Duodenal mucosa (tissue), 2 donors: Measurements from ENCODE around the gene DALRD3.
"Not testable (repeated sequence)": the region's sequence is repeated elsewhere in the genome, so short reads cannot be mapped to it uniquely, and the experiment has no call there.

Experiments
- H3K27ac ChIP-seq: one replicate; pipeline ENCODE4 v1.7.0; 2013; ENCODE audit warnings: low read depth, low read length
- H3K27me3 ChIP-seq, 2 donors: one replicate each; pipeline ENCODE4 v1.7.0; 2013; ENCODE audit warnings: low read length in 2 of 2, control low read depth in 1 of 2; ENCODE audit not compliant: insufficient read depth in 2 of 2, control insufficient read depth in 1 of 2
- H3K36me3 ChIP-seq, 2 donors: one replicate each; pipeline ENCODE4 v1.7.0; 2013; ENCODE audit warnings: low read length in 2 of 2, control low read depth in 1 of 2; ENCODE audit not compliant: insufficient read depth in 2 of 2, control insufficient read depth in 1 of 2
- H3K4me1 ChIP-seq, 2 donors: one replicate each; pipeline ENCODE4 v1.7.0; 2013; ENCODE audit warnings: low read length in 2 of 2, control low read depth in 1 of 2; ENCODE audit not compliant: insufficient read depth in 2 of 2, control insufficient read depth in 1 of 2
- H3K4me3 ChIP-seq, 2 donors: one replicate each; pipeline ENCODE4 v1.7.0; 2013; ENCODE audit warnings: low read length in 2 of 2, low read depth in 1 of 2
- H3K9ac ChIP-seq, 2 donors: one replicate each; pipeline ENCODE4 v1.7.0; 2013; ENCODE audit warnings: low read length in 2 of 2, low read depth in 1 of 2
- H3K9me3 ChIP-seq, 2 donors: one replicate each; pipeline ENCODE4 v1.7.0; 2013; ENCODE audit warnings: low read length in 2 of 2, control low read depth in 1 of 2; ENCODE audit not compliant: control insufficient read depth in 1 of 2

DALRD3 gene

DNA sequence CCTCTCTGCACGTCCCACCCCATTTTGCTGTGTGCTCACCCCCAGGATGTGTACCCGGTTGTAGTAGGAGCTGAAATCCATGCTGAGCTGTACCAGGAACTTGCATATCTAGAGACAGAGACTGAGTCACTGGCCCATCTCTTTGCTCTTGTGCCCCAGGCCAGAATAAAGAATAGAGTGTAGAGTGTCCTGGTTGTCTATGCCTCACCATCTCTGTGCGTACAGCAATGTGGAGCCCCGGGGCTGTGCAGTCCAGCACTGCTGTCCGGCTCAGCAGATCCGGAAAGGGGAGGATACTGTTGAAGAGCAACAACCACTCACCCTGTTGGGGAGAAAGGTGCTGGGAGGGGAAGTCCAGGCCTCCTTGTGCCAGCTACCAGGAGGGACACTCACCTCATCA lies 2.6 kb downstream of the DALRD3 start:
- H3K9ac ChIP-seq = no peak overlapping the region
- no peak overlapping the region for H3K4me3 ChIP-seq
- no peak overlapping the region for H3K27ac ChIP-seq
- H3K36me3 ChIP-seq = peaks cover 20 to 58% of the 10 kb centered on the region in 2 donors
- H3K9me3 ChIP-seq = no peaks in the 10 kb centered on the region
- peaks cover 17 to 32% of the 10 kb centered on the region in 2 donors for H3K4me1 ChIP-seq
- H3K27me3 ChIP-seq = no peaks in the 10 kb centered on the region

DNA sequence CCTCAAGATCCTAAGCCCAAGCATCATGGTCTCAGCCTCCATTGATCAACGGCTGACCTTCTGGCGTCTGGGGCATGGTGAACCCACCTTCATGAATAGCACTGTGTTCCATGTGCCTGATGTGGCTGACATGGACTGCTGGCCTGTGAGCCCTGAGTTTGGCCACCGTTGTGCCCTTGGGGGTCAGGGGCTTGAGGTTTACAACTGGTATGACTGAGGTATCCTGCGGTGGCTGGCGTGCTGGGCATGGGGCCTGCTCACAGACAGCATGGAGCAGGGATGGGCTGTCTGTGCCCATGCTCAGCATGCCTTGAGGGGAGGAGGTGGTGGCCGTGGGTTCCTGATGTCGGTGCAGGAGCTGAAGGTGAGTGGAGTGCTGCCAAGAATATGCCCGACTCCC lies 3.3 kb downstream of the DALRD3 start:
- Histone ChIP-seq H3K4me3 (no peak overlapping the region), H3K36me3 (peaks cover 20 to 58% of the 10 kb centered on the region in 2 donors), H3K4me1 (peaks cover 13 to 26% of the 10 kb centered on the region in 2 donors), H3K27me3 (no peaks in the 10 kb centered on the region), H3K9ac (no peak overlapping the region), H3K27ac (no peak overlapping the region), H3K9me3 (no peaks in the 10 kb centered on the region)

DNA sequence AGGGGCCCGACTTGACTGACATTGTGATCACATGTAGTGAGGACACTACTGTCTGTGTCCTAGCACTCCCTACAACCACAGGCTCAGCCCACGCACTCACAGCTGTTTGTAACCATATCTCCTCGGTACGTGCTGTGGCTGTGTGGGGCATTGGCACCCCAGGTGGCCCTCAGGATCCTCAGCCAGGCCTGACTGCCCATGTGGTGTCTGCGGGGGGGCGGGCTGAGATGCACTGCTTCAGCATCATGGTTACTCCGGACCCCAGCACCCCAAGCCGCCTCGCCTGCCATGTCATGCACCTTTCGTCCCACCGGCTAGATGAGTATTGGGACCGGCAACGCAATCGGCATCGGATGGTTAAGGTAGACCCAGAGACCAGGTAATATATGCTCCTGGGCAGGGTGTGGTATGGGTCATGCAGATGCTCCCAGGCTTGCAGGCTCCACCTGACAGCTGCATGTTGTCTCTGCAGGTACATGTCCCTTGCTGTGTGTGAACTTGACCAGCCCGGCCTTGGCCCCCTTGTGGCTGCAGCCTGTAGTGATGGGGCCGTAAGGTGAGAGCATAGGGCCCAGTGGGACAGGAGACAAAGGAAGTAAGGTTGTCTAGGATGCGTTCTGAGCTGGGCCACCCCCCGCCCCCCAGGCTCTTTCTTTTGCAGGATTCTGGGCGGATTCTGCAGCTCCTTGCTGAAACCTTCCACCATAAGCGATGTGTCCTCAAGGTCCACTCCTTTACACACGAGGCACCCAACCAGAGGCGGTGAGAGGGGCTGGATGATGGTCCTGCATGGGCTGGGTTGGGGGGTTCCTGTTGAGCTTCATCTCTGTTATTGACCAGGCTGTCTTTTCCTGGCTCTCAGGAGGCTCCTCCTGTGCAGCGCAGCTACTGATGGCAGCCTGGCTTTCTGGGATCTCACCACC lies 4.4 kb downstream of the DALRD3 start:
- no peak overlapping the region for H3K4me3 ChIP-seq
- no peak overlapping the region for H3K27ac ChIP-seq
- peaks cover 20 to 58% of the 10 kb centered on the region in 2 donors for H3K36me3 ChIP-seq
- H3K4me1 ChIP-seq = peaks cover 6 to 17% of the 10 kb centered on the region in 2 donors
- H3K9ac ChIP-seq = no peak overlapping the region
- no peaks in the 10 kb centered on the region for H3K9me3 ChIP-seq
- no peaks in the 10 kb centered on the region for H3K27me3 ChIP-seq

DNA sequence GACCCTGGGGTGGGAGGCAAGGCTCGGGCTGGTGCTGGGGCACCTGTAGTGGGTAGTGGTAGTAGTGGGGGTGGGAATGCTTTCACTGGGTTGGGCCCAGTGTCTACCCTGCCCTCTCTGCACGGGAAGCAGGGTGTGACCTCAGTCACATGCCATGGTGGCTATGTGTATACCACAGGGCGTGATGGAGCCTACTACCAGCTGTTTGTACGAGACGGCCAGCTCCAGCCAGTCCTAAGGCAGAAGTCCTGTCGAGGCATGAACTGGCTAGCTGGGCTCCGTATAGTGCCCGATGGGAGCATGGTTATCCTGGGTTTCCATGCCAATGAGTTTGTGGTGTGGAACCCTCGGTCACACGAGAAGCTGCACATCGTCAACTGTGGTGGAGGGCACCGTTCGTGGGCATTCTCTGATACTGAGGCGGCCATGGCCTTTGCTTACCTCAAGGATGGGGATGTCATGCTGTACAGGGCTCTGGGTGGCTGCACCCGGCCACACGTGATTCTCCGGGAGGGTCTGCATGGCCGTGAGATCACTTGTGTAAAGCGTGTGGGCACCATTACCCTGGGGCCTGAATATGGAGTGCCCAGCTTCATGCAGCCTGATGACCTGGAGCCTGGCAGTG lies 5.2 kb downstream of the DALRD3 start:
- Histone ChIP-seq H3K4me1 (peaks cover 11 to 17% of the 10 kb centered on the region in 2 donors), H3K9ac (no peak overlapping the region), H3K27ac (no peak overlapping the region), H3K9me3 (no peaks in the 10 kb centered on the region), H3K4me3 (no peak overlapping the region), H3K36me3 (peaks cover 20 to 58% of the 10 kb centered on the region in 2 donors), H3K27me3 (no peaks in the 10 kb centered on the region)

DNA sequence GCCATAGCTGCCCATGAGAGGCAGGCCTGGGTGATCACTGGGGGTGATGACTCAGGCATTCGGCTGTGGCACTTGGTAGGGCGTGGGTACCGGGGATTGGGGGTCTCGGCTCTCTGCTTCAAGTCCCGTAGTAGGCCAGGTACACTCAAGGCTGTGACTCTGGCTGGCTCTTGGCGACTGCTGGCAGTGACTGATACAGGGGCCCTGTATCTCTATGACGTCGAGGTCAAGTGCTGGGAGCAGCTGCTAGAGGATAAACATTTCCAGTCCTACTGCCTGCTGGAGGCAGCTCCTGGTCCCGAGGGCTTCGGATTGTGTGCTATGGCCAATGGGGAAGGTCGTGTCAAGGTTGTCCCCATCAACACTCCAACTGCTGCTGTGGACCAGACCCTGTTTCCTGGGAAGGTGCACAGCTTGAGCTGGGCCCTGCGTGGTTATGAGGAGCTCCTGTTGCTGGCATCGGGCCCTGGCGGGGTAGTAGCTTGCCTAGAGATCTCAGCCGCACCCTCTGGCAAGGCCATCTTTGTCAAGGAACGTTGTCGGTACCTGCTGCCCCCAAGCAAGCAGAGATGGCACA lies 5.9 kb downstream of the DALRD3 start:
- H3K36me3 ChIP-seq = peaks cover 20 to 58% of the 10 kb centered on the region in 2 donors
- H3K9me3 ChIP-seq = no peaks in the 10 kb centered on the region
- H3K4me1 ChIP-seq = peaks cover 13 to 16% of the 10 kb centered on the region in 2 donors
- H3K27me3 ChIP-seq = no peaks in the 10 kb centered on the region
- no peak overlapping the region for H3K4me3 ChIP-seq
- H3K9ac ChIP-seq = no peak overlapping the region
- H3K27ac ChIP-seq = no peak overlapping the region

DNA sequence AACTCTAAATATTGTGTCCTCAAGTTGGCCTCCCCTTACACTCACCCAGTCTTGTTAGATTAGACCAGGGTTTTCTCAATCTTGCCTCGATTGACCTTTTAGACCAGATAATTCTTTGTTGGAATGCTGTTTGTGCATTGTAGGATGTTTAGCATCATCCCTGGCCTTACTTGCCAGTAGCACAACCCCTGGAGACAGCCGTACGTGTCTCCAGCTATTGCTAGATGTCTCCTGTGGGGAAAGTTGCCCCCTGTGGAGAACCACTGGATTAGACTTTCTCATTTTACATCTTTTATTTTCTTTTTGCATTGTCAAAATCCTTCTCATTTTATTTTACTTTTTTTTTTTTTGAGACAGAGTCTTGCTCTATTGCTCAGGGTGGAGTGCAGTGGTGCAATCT lies 9.0 kb downstream of the DALRD3 start:
- Histone ChIP-seq H3K27ac (no peak overlapping the region), H3K4me3 (no peak overlapping the region), H3K9me3 (no peaks in the 10 kb centered on the region), H3K4me1 (peaks cover 15 to 19% of the 10 kb centered on the region in 2 donors), H3K36me3 (peaks cover 6 to 33% of the 10 kb centered on the region in 2 donors), H3K9ac (no peak overlapping the region), H3K27me3 (no peaks in the 10 kb centered on the region)

DNA sequence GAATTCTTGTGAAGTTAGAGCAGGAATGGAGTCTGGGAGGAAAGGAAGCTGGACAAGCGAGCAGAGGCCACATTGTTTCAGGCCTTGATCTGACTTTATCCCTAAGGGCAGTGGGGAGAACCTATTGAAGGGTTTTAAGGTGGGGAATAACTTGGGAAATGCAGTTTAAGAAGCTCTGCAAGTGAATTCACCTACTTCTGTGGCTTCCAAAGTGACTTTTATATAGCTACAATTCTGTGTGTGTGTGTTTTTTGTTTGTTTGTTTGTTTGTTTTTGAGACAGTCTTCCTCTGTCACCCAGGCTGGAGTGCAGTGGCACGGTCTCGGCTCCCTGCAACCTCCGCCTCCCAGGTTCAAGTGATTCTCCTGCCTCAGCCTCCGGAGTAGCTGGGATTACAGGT lies 9.8 kb downstream of the DALRD3 start:
- Histone ChIP-seq H3K9ac (peak overlapping the region in 1 of 2 donors; percentile 40), H3K4me1 (peaks cover 15 to 19% of the 10 kb centered on the region in 2 donors), H3K4me3 (peak overlapping the region; percentile 90 to 94), H3K36me3 (peaks cover 2 to 25% of the 10 kb centered on the region in 2 donors)
- H3K27me3 ChIP-seq, H3K9me3 ChIP-seq, H3K27ac ChIP-seq: not testable (repeated sequence)

DNA sequence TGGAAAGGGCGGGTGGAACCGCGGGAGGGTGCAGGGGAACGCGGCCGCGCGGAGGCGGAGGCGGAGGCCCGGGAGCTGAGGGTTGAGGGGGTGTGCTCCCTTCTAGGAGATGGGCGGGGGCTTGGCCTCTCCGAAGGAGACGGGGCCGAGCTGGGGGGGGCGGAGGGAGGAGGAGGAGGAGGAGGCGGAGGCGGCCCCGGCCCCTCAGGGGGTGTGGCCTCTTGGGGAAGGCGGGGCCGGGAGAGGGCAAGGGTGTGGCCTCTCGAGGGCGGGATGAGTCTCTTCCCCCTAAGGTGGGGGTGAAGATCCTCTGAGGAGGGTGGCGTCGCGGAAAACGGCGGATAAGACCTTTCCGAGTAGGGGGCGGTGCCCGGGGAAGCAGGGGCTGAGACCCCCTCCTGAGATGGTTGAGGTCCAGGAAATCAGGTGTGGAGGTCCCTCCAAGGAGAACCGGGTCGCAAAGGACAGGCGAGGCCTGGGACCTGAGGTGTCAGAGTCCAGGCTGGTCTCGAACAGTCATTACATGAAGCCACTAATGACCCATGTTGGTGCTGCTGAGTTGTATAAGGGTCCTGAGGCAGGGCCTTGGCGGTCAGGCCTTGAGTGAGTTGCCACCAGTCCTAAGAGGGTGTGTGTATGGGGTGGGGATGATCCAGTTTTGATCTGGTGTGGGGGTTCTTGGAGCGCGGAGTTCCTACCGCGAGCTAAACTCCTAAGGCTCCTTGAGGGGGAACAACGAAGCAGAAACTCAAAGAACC lies 10.4 kb downstream of the DALRD3 start:
- H3K9me3 ChIP-seq = no peaks in the 10 kb centered on the region
- H3K4me1 ChIP-seq = peaks cover 15 to 19% of the 10 kb centered on the region in 2 donors
- H3K27ac ChIP-seq = peak overlapping the region; percentile 98
- H3K4me3 ChIP-seq = peak overlapping the region; percentile 90 to 94
- H3K36me3 ChIP-seq = peaks cover 0 to 19% of the 10 kb centered on the region in 2 donors
- H3K27me3 ChIP-seq = no peaks in the 10 kb centered on the region
- peak overlapping the region; percentile 98 to 99 for H3K9ac ChIP-seq

DNA sequence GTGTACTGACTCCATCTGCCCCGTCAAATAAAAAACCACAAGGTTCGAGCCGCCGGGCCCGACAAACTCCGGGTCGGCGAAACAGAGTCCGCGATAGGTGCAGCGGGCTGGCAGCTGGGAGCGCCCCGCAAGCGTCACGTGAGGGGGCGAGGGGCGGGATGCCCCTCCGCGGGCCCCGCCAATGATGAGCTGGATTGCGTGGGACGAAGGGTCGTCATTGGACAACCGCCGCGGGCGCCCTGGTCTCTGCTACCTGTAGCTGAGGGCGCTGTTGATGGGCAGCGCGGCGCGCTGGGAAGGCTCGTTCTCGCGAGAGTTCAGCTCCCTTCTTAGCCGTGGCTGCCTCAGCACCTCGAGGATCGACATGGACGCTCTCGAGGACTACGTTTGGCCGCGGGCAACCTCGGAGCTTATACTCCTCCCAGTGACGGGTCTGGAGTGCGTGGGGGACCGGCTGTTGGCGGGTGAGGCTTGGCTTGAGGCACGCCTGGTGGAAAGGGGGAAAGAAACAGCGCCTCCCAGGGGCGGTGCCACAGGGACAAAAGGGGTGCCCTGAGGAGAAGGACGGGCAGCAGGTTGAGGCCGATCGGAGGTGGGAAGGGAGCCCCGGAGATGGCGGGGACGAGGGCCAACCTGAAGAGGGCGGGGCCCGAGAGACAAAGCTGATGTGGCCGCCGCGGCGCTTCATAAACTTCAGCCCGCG lies 11.2 kb downstream of the DALRD3 start, which contains the start of gene WDR6:
Gene WDR6, plus strand, starts transcription at position 324 of the 703 bp plus-strand sequence. Its CDS starts 41 bp downstream, at position 365.
- peak within 1 kb of the TSS; percentile 90 to 94 for H3K4me3 ChIP-seq
- H3K27me3 ChIP-seq = no peaks in the 10 kb centered on the region
- peak within 1 kb of the TSS; percentile 98 to 99 for H3K9ac ChIP-seq
- peak within 1 kb of the TSS; percentile 98 for H3K27ac ChIP-seq
- peaks cover 15 to 19% of the 10 kb centered on the region in 2 donors for H3K4me1 ChIP-seq
- no peaks in the 10 kb centered on the region for H3K9me3 ChIP-seq
- H3K36me3 ChIP-seq = peaks cover 0 to 14% of the 10 kb centered on the region in 2 donors
